ENCODE data around the gene CWC27.

DNA sequence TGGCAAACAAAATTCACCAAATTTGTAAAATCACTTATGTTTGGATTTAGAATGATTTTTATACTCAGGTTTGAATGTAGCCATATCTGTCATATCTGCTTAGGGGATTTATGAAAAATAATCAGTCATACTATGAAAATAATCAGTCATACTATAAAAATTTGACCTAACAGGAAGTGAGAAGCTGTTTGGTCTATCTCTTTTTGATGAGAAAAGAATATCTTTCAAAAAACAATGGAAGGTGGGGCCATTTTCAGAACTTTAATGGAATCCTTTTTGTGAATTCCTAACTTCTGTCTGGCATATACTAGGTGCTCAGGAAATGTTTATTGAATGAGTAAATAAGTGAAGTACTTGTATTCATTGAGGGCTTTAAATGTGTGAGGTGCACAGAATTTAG is 70.1 kb downstream of the CWC27 start:
- TF ChIP-seq, protein P1, sequence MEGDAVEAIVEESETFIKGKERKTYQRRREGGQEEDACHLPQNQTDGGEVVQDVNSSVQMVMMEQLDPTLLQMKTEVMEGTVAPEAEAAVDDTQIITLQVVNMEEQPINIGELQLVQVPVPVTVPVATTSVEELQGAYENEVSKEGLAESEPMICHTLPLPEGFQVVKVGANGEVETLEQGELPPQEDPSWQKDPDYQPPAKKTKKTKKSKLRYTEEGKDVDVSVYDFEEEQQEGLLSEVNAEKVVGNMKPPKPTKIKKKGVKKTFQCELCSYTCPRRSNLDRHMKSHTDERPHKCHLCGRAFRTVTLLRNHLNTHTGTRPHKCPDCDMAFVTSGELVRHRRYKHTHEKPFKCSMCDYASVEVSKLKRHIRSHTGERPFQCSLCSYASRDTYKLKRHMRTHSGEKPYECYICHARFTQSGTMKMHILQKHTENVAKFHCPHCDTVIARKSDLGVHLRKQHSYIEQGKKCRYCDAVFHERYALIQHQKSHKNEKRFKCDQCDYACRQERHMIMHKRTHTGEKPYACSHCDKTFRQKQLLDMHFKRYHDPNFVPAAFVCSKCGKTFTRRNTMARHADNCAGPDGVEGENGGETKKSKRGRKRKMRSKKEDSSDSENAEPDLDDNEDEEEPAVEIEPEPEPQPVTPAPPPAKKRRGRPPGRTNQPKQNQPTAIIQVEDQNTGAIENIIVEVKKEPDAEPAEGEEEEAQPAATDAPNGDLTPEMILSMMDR (tag by site-specific recombination; IDR thresholded peaks at IDR 0.05), result no peak
- no peak for TF ChIP-seq KLF1 (tag by site-specific recombination; IDR thresholded peaks at IDR 0.05)
